Keratinocyte (primary cell): ENCODE results near the gene SHROOM4.

Experiments
- EZH2 ChIP-seq: IDR thresholded peaks from one replicate; pipeline ENCODE4 v1.6.1; 2012; ENCODE audit warnings: inconsistent platforms, mild to moderate bottlenecking, low read length, moderate library complexity
- TF ChIP-seq, protein P1 (sequence below), 3 experiments: IDR thresholded peaks in 1 of 3; conservative IDR thresholded peaks in 1 of 3; optimal IDR thresholded peaks in 1 of 3; 2 replicates in 2 of 3; 3 replicates in 1 of 3; pipeline versions ENCODE3 to v1.5.1; 2011; ENCODE audit warnings: low read length in 3 of 3, mild to moderate bottlenecking in 3 of 3, moderate library complexity in 2 of 3, control low read depth in 1 of 3, inconsistent platforms in 1 of 3; ENCODE audit not compliant: insufficient read depth in 2 of 3; ENCODE audit errors: extremely low read depth in 1 of 3

DNA sequence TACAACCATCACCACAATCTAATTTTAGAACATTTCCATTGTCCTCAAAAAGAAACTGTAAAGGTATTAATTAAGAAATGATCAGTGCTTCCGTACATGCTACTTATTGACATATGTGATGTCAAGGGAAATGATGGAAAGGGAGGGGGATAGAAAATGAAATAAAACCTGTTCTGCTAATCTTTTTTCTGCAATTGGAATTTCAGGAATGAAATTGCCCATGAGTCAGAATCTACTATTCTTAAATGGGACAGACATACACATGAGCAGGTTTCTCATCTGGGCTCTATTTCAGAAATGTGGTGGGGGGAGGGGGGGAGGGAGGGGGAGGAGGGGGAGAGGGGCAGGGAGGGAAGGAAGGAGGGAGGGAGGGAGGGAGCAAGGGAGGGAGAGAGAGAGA, 91.0 kb downstream of the SHROOM4 start:
- TF ChIP-seq, protein P1, sequence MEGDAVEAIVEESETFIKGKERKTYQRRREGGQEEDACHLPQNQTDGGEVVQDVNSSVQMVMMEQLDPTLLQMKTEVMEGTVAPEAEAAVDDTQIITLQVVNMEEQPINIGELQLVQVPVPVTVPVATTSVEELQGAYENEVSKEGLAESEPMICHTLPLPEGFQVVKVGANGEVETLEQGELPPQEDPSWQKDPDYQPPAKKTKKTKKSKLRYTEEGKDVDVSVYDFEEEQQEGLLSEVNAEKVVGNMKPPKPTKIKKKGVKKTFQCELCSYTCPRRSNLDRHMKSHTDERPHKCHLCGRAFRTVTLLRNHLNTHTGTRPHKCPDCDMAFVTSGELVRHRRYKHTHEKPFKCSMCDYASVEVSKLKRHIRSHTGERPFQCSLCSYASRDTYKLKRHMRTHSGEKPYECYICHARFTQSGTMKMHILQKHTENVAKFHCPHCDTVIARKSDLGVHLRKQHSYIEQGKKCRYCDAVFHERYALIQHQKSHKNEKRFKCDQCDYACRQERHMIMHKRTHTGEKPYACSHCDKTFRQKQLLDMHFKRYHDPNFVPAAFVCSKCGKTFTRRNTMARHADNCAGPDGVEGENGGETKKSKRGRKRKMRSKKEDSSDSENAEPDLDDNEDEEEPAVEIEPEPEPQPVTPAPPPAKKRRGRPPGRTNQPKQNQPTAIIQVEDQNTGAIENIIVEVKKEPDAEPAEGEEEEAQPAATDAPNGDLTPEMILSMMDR (optimal IDR thresholded peaks at IDR 0.05 in 1 of 3, IDR thresholded peaks at IDR 0.05 in 1 of 3, conservative IDR thresholded peaks at IDR 0.05 in 1 of 3; ENCODE audit: extremely low read depth in 1 of 3, insufficient read depth in 2 of 3, low read length in 3 of 3): no peak
- TF ChIP-seq EZH2: no peak
